HUES48 (cell line): ENCODE results near the gene CPPED1.

Experiments used
- H3K27ac ChIP-seq: one replicate; pipeline ENCODE4 v1.7.0; 2013; ENCODE audit warnings: low read depth, low read length, inconsistent platforms
- H3K27me3 ChIP-seq: 2 replicates; pipeline ENCODE4 v1.6.1; 2013; ENCODE audit warnings: mild to moderate bottlenecking, low read length; ENCODE audit not compliant: control insufficient read depth, insufficient read depth
- H3K36me3 ChIP-seq: 2 replicates; pipeline ENCODE4 v1.6.1; 2013; ENCODE audit warnings: low read length; ENCODE audit not compliant: control insufficient read depth, insufficient read depth
- H3K4me1 ChIP-seq: 2 replicates; pipeline ENCODE4 v1.6.1; 2013; ENCODE audit warnings: mild to moderate bottlenecking, low read length; ENCODE audit not compliant: control insufficient read depth, insufficient read depth
- H3K4me3 ChIP-seq: 2 replicates; pipeline ENCODE4 v1.5.1; 2013; ENCODE audit warnings: mild to moderate bottlenecking, low read depth, low read length
- H3K9ac ChIP-seq: 2 replicates; pipeline ENCODE4 v1.6.1; 2013; ENCODE audit warnings: mild to moderate bottlenecking, low read depth, low read length, moderate library complexity
- H3K9me3 ChIP-seq: 2 replicates; pipeline ENCODE4 v1.6.1; 2013; ENCODE audit warnings: low read length; ENCODE audit not compliant: control insufficient read depth, insufficient read depth

Gene CPPED1

DNA sequence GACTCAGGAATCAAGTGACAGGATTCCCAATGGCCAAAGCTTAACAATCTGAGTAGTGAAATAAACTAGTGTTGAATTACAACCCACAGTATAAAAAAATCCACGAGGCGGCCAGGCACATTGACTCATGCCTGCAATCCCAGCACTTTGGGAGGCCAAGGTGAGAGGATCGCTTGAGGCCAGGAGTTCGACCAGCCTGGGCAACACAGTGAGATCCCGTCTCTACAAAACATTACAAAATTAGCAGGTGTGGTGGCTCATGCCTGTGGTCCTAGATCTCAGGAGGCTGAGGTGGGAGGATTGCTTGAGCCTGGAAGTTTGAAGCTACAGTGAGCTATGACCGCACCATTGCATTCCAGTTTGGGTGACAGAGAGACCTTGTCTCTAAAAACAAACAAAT lies 133.8 kb downstream of the CPPED1 start:
- Histone ChIP-seq H3K9ac (no peak overlapping the region), H3K27ac (no peak overlapping the region), H3K4me3 (no peak overlapping the region), H3K4me1 (no peaks in the 10 kb centered on the region), H3K27me3 (no peaks in the 10 kb centered on the region), H3K9me3 (no peaks in the 10 kb centered on the region; the same call in 1 of the 2 replicates), H3K36me3 (no peaks in the 10 kb centered on the region)

DNA sequence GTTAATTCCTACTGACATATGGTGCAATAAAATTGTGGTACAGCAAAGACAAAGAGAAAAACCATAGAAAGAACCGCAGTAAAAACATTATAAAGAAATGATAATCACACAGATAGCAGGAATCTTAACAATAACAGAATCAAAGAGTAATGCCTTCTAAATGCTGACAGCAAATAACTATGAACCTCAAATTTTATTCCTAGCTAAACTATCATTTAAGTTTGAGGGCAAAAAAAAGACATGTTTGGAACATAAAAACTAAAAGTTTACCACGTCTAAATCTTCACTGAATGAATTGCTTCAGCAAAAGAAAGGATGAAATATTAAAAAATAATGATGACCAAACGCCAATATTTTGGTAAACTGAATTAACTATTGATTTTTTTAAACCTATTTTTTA lies 135.8 kb downstream of the CPPED1 start:
- H3K27me3 ChIP-seq, result no peaks in the 10 kb centered on the region
- no peaks in the 10 kb centered on the region; the same call in 1 of the 2 replicates for H3K9me3 ChIP-seq
- H3K36me3 ChIP-seq, result no peaks in the 10 kb centered on the region
- no peak overlapping the region for H3K9ac ChIP-seq
- no peak overlapping the region for H3K4me3 ChIP-seq
- no peak overlapping the region for H3K27ac ChIP-seq
- no peaks in the 10 kb centered on the region for H3K4me1 ChIP-seq

DNA sequence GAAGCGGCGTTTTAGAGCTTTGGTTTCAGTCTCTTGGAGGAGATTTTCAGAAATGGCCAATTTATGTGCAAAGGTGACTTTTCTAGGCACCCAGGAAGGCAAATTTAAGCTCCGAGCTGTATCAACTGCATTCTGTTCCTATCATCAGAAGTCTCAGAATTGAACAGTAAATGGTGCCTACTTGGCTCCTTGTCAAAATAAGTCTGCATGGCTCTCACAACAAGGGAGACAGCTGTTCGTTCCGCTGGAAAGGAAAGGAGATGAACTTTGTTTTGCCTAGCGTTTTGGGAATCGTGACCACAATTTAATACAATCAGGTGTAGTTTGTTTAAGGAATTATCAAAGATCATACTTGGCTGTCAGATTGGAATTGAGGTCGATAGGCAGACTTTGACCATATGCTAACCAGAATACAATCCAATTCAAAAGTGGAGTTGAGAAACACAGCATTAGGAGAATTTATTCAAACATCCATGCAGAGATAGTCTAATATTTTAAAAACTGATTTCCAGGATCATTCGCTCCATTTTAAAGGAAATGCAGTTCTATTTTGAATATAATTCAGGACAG lies 139.4 kb downstream of the CPPED1 start:
- no peaks in the 10 kb centered on the region for H3K4me1 ChIP-seq
- H3K27me3 ChIP-seq, result no peaks in the 10 kb centered on the region
- no peak overlapping the region for H3K27ac ChIP-seq
- H3K9ac ChIP-seq, result no peak overlapping the region
- H3K4me3 ChIP-seq, result no peak overlapping the region
- no peaks in the 10 kb centered on the region; the same call in 1 of the 2 replicates for H3K9me3 ChIP-seq
- no peaks in the 10 kb centered on the region for H3K36me3 ChIP-seq

DNA sequence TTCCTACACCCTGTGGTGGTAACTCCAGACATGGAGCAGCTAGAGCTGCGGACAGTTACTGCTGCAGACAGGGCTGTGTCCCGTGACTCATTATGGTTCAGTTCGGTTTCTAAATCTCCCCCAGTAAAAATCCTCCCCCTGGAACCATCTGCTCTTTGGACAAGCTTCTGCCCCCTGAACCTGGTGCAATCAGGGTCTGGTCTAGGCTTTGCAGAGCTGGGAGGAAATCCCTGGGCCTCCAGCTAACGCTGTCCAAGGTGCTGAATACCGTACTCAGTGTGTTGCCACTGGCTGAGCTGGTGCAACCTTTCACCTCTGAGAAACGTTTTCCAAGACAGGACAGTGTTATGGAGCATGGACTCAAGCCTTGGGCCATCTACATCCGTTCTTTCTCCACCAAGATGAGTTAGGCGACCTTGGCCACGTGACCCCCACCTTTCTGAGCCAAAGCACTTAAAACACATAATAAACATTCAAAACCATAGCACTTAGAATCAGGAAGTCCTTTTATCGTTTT lies 142.0 kb downstream of the CPPED1 start:
- Histone ChIP-seq H3K27me3 (no peaks in the 10 kb centered on the region), H3K36me3 (no peaks in the 10 kb centered on the region), H3K9me3 (no peaks in the 10 kb centered on the region), H3K4me1 (no peaks in the 10 kb centered on the region), H3K27ac (no peak overlapping the region), H3K9ac (no peak overlapping the region), H3K4me3 (no peak overlapping the region)

DNA sequence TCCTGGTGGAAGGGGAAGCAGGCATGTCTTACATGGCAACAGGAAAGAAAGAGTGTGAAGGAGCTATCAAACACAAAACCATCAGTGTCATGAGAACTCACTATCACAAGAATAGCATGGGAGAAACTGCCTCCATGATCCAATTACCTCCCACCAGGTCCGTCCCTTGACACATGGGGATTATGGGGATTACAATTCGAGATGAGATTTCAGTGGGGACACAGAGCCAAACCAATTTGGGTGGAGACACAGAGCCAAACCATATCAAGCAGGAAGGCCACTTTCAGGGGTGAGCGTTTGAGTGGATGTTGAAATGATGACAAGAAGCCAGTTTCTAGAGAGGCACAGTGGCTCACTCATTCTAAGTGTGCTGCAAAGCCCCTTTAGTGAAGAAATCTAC lies 143.8 kb downstream of the CPPED1 start:
- H3K9ac ChIP-seq, result no peak overlapping the region
- H3K4me3 ChIP-seq, result no peak overlapping the region
- H3K27ac ChIP-seq, result no peak overlapping the region
- H3K9me3 ChIP-seq, result no peaks in the 10 kb centered on the region
- H3K36me3 ChIP-seq, result no peaks in the 10 kb centered on the region
- H3K4me1 ChIP-seq, result no peaks in the 10 kb centered on the region
- no peaks in the 10 kb centered on the region for H3K27me3 ChIP-seq

DNA sequence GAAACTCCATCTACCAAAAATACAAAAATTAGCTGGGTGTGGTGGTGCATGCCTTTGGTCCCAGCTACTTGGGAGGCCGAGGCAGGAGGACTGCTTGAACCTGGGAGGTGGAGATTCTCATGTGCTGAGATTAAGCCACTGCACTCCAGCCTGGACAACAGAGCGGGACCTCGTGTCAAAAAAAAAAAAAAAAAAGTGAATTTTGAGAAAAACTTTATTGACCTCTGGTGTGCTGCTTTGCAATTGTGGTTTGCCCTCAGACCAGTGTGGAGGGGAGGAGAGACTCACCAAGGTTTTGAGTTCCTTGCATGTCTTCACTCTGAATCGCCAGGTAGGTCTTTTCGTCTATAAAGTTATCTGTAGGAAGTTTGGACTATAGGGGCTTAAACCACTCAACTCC lies 145.2 kb downstream of the CPPED1 start:
- Histone ChIP-seq H3K4me3 (no peak overlapping the region), H3K9me3 (no peaks in the 10 kb centered on the region), H3K36me3 (no peaks in the 10 kb centered on the region), H3K27ac (no peak overlapping the region), H3K9ac (no peak overlapping the region), H3K27me3 (no peaks in the 10 kb centered on the region), H3K4me1 (no peaks in the 10 kb centered on the region)

DNA sequence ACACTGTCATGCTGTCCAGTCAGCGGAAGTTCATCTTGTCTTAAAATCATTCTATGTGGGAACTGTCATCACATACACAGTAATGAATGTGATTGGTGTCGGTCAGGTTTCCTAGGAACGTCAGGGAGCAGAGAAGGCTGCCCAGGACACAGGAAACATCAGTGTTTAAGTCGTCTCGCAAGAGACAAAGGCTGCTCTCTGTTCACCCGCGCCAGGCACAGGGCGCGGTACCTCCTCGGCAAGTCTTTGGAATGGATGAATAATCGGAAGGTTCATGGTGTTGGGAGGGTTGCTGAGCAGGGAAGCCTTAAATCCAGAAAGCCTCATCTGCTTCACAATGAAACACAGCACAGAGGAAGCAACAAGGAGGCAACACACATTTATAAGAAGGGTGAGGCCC lies 148.2 kb downstream of the CPPED1 start:
- no peak overlapping the region for H3K27ac ChIP-seq
- no peak overlapping the region for H3K9ac ChIP-seq

DNA sequence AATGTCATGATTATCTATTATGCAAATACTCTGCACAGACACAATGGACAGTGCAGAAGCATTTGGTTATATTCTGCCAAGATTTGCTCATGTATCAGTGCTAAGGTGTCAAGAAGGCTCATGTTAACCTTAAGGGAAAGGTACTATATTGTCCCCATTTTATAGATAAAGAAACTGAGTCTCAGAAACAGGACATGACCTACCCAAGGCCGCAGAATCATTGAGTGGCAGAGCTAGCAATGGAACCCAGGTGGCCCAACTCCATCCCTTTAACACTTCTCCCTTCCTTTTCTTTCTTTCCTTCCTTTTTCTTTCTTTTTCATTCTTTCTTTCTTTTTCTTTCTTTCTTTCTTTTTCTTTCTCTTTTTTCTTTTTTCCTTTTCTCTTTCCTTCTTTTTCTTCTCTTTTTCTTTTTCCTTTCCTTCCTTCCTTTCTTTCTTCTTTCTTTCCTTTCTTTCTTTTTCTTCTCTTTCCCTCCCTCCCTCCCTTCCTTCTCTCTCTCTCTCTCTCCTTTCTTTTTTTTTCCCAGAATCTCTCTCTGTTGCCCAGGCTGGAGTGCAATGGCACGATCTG lies 149.8 kb downstream of the CPPED1 start:
- Histone ChIP-seq H3K9me3 (no peaks in the 10 kb centered on the region), H3K4me3 (no peak overlapping the region), H3K4me1 (no peaks in the 10 kb centered on the region)

More for the DNA sequence above, 148.2 kb downstream of the CPPED1 start:
- Histone ChIP-seq H3K36me3 (no peaks in the 10 kb centered on the region), H3K4me3 (no peak overlapping the region), H3K4me1 (no peaks in the 10 kb centered on the region), H3K27me3 (no peaks in the 10 kb centered on the region), H3K9me3 (no peaks in the 10 kb centered on the region)

DNA sequence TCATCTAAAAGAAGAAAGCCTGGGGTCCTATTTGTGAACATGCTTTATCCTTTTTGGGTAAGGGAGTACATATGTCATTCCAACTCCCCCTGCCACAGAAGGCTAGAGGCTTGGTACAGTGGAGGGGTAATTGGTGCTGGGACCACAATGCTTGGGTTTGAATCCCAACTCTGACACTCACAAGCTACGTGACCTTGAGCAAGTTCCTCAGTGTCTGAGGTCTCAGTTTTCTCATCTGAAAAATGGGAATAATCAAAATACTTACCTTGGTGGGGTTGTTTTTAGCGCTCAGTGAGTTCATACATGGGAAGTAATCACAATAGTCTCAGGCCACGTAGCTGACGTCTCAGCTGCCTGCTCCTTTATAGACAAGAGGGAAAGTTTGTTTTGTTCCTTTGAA lies 150.8 kb downstream of the CPPED1 start:
- Histone ChIP-seq H3K27ac (no peak overlapping the region), H3K4me3 (no peak overlapping the region), H3K27me3 (no peaks in the 10 kb centered on the region), H3K4me1 (no peaks in the 10 kb centered on the region), H3K9ac (no peak overlapping the region), H3K9me3 (no peaks in the 10 kb centered on the region), H3K36me3 (no peaks in the 10 kb centered on the region)

More for the DNA sequence above, 149.8 kb downstream of the CPPED1 start:
- no peak overlapping the region for H3K27ac ChIP-seq
- H3K27me3 ChIP-seq, result no peaks in the 10 kb centered on the region
- no peaks in the 10 kb centered on the region for H3K36me3 ChIP-seq
- H3K9ac ChIP-seq, result no peak overlapping the region

DNA sequence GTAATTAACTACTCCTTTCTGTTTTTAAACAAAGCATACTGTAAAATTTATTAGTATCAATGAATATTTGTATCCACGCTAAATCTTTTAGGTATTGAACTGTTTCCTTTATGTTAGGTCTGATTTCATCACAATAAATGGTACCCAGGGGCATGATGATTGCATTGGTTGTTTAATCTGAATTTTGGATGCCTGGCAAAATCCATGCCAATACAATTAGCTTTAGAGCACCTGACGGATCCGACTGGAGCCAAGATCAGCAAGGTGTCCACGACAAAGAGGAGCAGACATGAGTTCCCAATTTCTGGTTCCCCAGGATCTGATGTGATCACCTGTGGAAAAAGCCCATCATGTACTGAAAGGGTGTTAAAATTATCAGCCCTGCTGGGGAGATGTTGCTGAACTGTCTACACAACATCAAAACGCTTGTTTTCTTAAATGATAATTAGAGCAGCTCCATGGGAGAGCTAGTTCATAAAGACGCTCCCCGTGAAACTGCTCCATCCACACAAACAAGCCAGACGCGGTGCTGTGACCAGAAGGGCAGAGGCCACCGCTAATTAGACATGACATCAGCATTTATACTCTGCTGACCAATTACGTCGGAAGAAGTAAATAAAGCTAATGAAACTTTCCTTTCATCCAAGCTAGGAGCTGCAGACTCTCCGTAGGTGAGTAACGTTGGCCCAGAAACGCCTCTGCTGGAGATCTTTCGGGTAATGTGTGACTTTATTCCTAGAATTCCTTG lies 151.7 kb downstream of the CPPED1 start:
- no peaks in the 10 kb centered on the region for H3K9me3 ChIP-seq
- no peak overlapping the region for H3K27ac ChIP-seq
- no peak overlapping the region for H3K4me3 ChIP-seq
- no peaks in the 10 kb centered on the region for H3K36me3 ChIP-seq
- no peak overlapping the region for H3K9ac ChIP-seq
- no peaks in the 10 kb centered on the region for H3K27me3 ChIP-seq
- no peaks in the 10 kb centered on the region for H3K4me1 ChIP-seq

DNA sequence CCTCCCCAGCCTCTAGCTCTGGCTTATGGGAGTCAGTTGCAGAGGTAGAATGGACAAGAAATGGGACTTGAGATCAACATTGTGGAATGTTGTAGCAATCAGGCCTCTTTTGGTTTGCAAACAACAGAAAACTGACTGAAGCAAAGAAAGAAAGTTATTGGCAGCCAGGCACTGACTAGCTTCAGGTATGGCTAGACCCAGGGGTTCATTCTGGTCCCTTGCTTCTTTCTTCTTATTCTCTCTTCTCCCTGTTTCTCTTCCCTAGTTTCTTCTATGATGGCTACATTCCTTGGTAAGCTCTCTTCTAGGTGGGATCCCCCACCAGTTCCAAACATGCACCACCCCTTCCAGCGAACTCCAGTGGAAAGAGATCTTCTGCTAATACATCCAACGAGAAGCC lies 154.3 kb downstream of the CPPED1 start:
- H3K9me3 ChIP-seq, result no peaks in the 10 kb centered on the region
- no peak overlapping the region for H3K9ac ChIP-seq
- no peaks in the 10 kb centered on the region for H3K27me3 ChIP-seq
- no peak overlapping the region for H3K27ac ChIP-seq
- no peaks in the 10 kb centered on the region for H3K36me3 ChIP-seq
- H3K4me3 ChIP-seq, result no peak overlapping the region
- no peaks in the 10 kb centered on the region for H3K4me1 ChIP-seq
